OCI-LY1 (cell line): ENCODE results near the gene CAPN7.

ENCODE experiments used
- H2AFZ ChIP-seq: fragments of 200-600 bp; sonication (generic), shearing (Covaris generic); 2 replicates; pipeline ENCODE4 v1.6.0; 2014; ENCODE audit warnings: antibody characterized with exemption, mild to moderate bottlenecking, low read length
- H3F3A ChIP-seq: fragments of 200-600 bp; sonication (generic), shearing (Covaris generic); 2 replicates; pipeline ENCODE4 v1.6.0; 2014; ENCODE audit warnings: mild to moderate bottlenecking, antibody characterized with exemption, low read length, moderate library complexity; ENCODE audit not compliant: insufficient read depth
- H3K27ac ChIP-seq: fragments of 200-600 bp; sonication (generic); 2 replicates; pipeline ENCODE4 v1.5.1; 2014; ENCODE audit warnings: low read length, mixed run types, mild to moderate bottlenecking, low read depth; ENCODE audit not compliant: poor library complexity, severe bottlenecking
- H3K27me3 ChIP-seq: fragments of 200-600 bp; sonication (generic); 2 replicates; pipeline ENCODE4 v1.6.0; 2014; ENCODE audit warnings: antibody characterized with exemption, mild to moderate bottlenecking, low read length, moderate library complexity; ENCODE audit not compliant: insufficient read depth
- H3K36me3 ChIP-seq: fragments of 200-600 bp; sonication (generic); 2 replicates; pipeline ENCODE4 v1.6.1; 2014; ENCODE audit warnings: mild to moderate bottlenecking, antibody characterized with exemption, low read length, moderate library complexity, mixed read lengths; ENCODE audit not compliant: insufficient read depth
- H3K4me1 ChIP-seq: fragments of 200-600 bp; sonication (generic); 2 replicates; pipeline ENCODE4 v1.5.1; 2014; ENCODE audit warnings: mild to moderate bottlenecking, low read length, moderate library complexity; ENCODE audit not compliant: insufficient read depth, severe bottlenecking
- H3K4me2 ChIP-seq: fragments of 200-600 bp; sonication (generic), shearing (Covaris generic); 2 replicates; pipeline ENCODE4 v1.6.1; 2014; ENCODE audit warnings: low read length
- H3K4me3 ChIP-seq: fragments of 200-600 bp; sonication (generic); 2 replicates; pipeline ENCODE4 v1.5.1; 2014; ENCODE audit warnings: low read length, low read depth, mild to moderate bottlenecking, mixed read lengths; ENCODE audit not compliant: poor library complexity, severe bottlenecking
- H3K79me2 ChIP-seq: fragments of 200-600 bp; shearing (Covaris generic); 2 replicates; pipeline ENCODE4 v1.6.1; 2016; ENCODE audit warnings: mixed run types, low read length, mixed read lengths; ENCODE audit not compliant: insufficient read depth
- H3K9ac ChIP-seq: fragments of 200-600 bp; sonication (generic), shearing (Covaris generic); 2 replicates; pipeline ENCODE4 v1.6.1; 2014; ENCODE audit warnings: mild to moderate bottlenecking, low read length, mixed read lengths
- H3K9me2 ChIP-seq: fragments of 200-600 bp; sonication (generic), shearing (Covaris generic); 2 replicates; pipeline ENCODE4 v1.6.1; 2014; ENCODE audit warnings: low read depth, mild to moderate bottlenecking, low read length, mixed read lengths
- H3K9me3 ChIP-seq: fragments of 200-600 bp; shearing (Covaris generic); 2 replicates; pipeline ENCODE4 v1.6.1; 2014; ENCODE audit warnings: low read length, mixed read lengths
- H4K20me1 ChIP-seq: fragments of 200-600 bp; sonication (generic), shearing (Covaris generic); 2 replicates; pipeline ENCODE4 v1.6.0; 2016; ENCODE audit warnings: mild to moderate bottlenecking, low read length; ENCODE audit not compliant: insufficient read depth
- CTCF ChIP-seq: fragments of 200-600 bp; sonication (generic), shearing (Covaris generic); IDR thresholded peaks from 2 replicates; pipeline ENCODE4 v1.5.1; 2017; ENCODE audit warnings: mild to moderate bottlenecking, antibody characterized with exemption, low read length, moderate library complexity, mixed read lengths
- EZH2 ChIP-seq: fragments of 200-600 bp; sonication (generic), shearing (Covaris generic); IDR thresholded peaks from 2 replicates; pipeline ENCODE4 v1.8.0; 2017; ENCODE audit warnings: borderline replicate concordance, mixed run types, mild to moderate bottlenecking, antibody characterized with exemption, low read length, moderate library complexity, mixed read lengths

Gene CAPN7

GRCh38 chr3:15174953-15175352 is 31.1 kb upstream of the CAPN7 start:
- Histone ChIP-seq H3K27ac (no peak overlapping the region), H3K9me3 (no peaks in the 10 kb centered on the region), H3K9ac (no peak overlapping the region), H2AFZ (no peak overlapping the region), H3K4me1 (no peaks in the 10 kb centered on the region), H3K4me2 (no peak overlapping the region), H3F3A (no peaks in the 10 kb centered on the region), H4K20me1 (no peaks in the 10 kb centered on the region), H3K36me3 (no peaks in the 10 kb centered on the region), H3K4me3 (no peak overlapping the region), H3K9me2 (no peaks in the 10 kb centered on the region), H3K27me3 (peaks cover 3% of the 10 kb centered on the region; the same call in 1 of the 2 replicates), H3K79me2 (no peaks in the 10 kb centered on the region)
- TF ChIP-seq CTCF: no peak
- TF ChIP-seq EZH2: no peak

GRCh38 chr3:15175605-15176004 is 30.4 kb upstream of the CAPN7 start:
- no peaks in the 10 kb centered on the region for H3K4me1 ChIP-seq
- H3K4me2 ChIP-seq: no peak overlapping the region
- no peak overlapping the region for H2AFZ ChIP-seq
- TF ChIP-seq EZH2 (no peak), CTCF (no peak)
- H3K9ac ChIP-seq: no peak overlapping the region
- no peaks in the 10 kb centered on the region for H3F3A ChIP-seq
- H3K9me3 ChIP-seq: no peaks in the 10 kb centered on the region
- no peak overlapping the region for H3K4me3 ChIP-seq
- no peaks in the 10 kb centered on the region for H4K20me1 ChIP-seq
- no peak overlapping the region for H3K27ac ChIP-seq
- no peaks in the 10 kb centered on the region for H3K79me2 ChIP-seq
- H3K27me3 ChIP-seq: peaks cover 3% of the 10 kb centered on the region; the same call in 1 of the 2 replicates
- H3K36me3 ChIP-seq: no peaks in the 10 kb centered on the region
- H3K9me2 ChIP-seq: no peaks in the 10 kb centered on the region

GRCh38 chr3:15180042-15180611 is 25.9 kb upstream of the CAPN7 start:
- H3K4me2 ChIP-seq: no peak overlapping the region
- no peak overlapping the region for H2AFZ ChIP-seq

More at GRCh38 chr3:15180042-15180611, 25.9 kb upstream of the CAPN7 start:
- no peak for TF ChIP-seq CTCF
- TF ChIP-seq EZH2: no peak
- Histone ChIP-seq H3K9ac (no peak overlapping the region), H3K27me3 (no peaks in the 10 kb centered on the region), H3K4me1 (no peaks in the 10 kb centered on the region), H3F3A (no peaks in the 10 kb centered on the region), H3K9me3 (no peaks in the 10 kb centered on the region), H3K9me2 (no peaks in the 10 kb centered on the region), H3K27ac (no peak overlapping the region), H3K79me2 (no peaks in the 10 kb centered on the region), H3K4me3 (no peak overlapping the region), H3K36me3 (no peaks in the 10 kb centered on the region), H4K20me1 (no peaks in the 10 kb centered on the region)
